ENCODE results near the gene METTL25B. TPM values are rescaled to one million over a fixed set of nuclear protein-coding genes. Genes with fewer than 3 reads are reported as not detected.
A peak's percentile ranks its signal among the peaks of the same experiment; 100 is the strongest.

METTL25B gene
- total and polyA plus RNA-seq, 2 of the 13 experiments (the other 11 are each of a cell fraction or from before 2014, with no cell fraction given) = 11.9 to 24.0 TPM

GRCh38 chr1:156751757-156752481 lies 23.6 kb downstream of the METTL25B start (continued):
- TF ChIP-seq CERS6 (CRISPR knock-in tag; IDR thresholded peaks at IDR 0.05) = no peak
- peak; percentile 42; the same call in 1 of the 2 replicates for TF ChIP-seq ZNF547 (CRISPR knock-in tag; IDR thresholded peaks at IDR 0.05)
- no peak; the same call in 1 of the 2 replicates for TF ChIP-seq ONECUT2 (CRISPR knock-in tag; IDR thresholded peaks at IDR 0.05)
- TF ChIP-seq MAFK (conservative IDR thresholded peaks at IDR 0.05 in 1 of 2, IDR thresholded peaks at IDR 0.05 in 1 of 2; ENCODE audit: low read length in 2 of 2) = no peak
- TF ChIP-seq JARID2 (CRISPR knock-in tag; IDR thresholded peaks at IDR 0.05; ENCODE audit: insufficient replicate concordance) = no peak
- TF ChIP-seq PRDM10 (CRISPR knock-in tag; IDR thresholded peaks at IDR 0.05; ENCODE audit: low read depth) = no peak
- TF ChIP-seq HBP1 (CRISPR knock-in tag; IDR thresholded peaks at IDR 0.05; ENCODE audit: low read depth) = peak; percentile 53; the same call in 1 of the 2 replicates
- peak; percentile 59; the same call in 1 of the 2 replicates for TF ChIP-seq MEIS1 (CRISPR knock-in tag; IDR thresholded peaks at IDR 0.05; ENCODE audit: borderline replicate concordance)
- no peak for TF ChIP-seq ZNF432 (CRISPR knock-in tag; IDR thresholded peaks at IDR 0.05; ENCODE audit: borderline replicate concordance)
- TF ChIP-seq MED13 (CRISPR knock-in tag; IDR thresholded peaks at IDR 0.05) = no peak
- no peak for TF ChIP-seq HES4 (CRISPR knock-in tag; IDR thresholded peaks at IDR 0.05; ENCODE audit: borderline replicate concordance)
- TF ChIP-seq ZNF891 (CRISPR knock-in tag; IDR thresholded peaks at IDR 0.05) = peak; percentile 73; the same call in 1 of the 2 replicates
- no peak for TF ChIP-seq DDIT3 (CRISPR knock-in tag; IDR thresholded peaks at IDR 0.05)
- TF ChIP-seq RBM22 (optimal IDR thresholded peaks at IDR 0.05; ENCODE audit: low read length) = peak; percentile 45
- TF ChIP-seq E2F5 (CRISPR knock-in tag; conservative IDR thresholded peaks at IDR 0.05) = peak; percentile 87
- peak; percentile 70 for TF ChIP-seq HCFC1 (IDR thresholded peaks at IDR 0.05; ENCODE audit: low read depth, low read length)
- no peak for TF ChIP-seq KLF11 (CRISPR knock-in tag; IDR thresholded peaks at IDR 0.05)
- peak; percentile 92 for TF ChIP-seq ZMAT3 (CRISPR knock-in tag; conservative IDR thresholded peaks at IDR 0.05)
- TF ChIP-seq ETS1 (CRISPR knock-in tag; IDR thresholded peaks at IDR 0.05) = 0 out of 2 replicates have a peak, but pooled peaks have one; percentile 67
- peak; percentile 74; the same call in 1 of the 2 replicates for TF ChIP-seq YEATS2 (CRISPR knock-in tag; IDR thresholded peaks at IDR 0.05; ENCODE audit: borderline replicate concordance)

All from HepG2 (cell line).